Activated CD8-positive, alpha-beta memory T cell treated with anti-CD3 and anti-CD28 coated beads for 1 hour (primary cell): ENCODE measurements around the gene LRP6.
"Not testable (repeated sequence)": the region's sequence is repeated elsewhere in the genome, so short reads cannot be mapped to it uniquely, and the experiment has no call there.

Experiments
- DNase-seq, 2 donors: peaks; one replicate each; pipeline ENCODE4 v3.0.0-alpha.2; 2020; ENCODE audit warnings: low read depth in 1 of 2; ENCODE audit errors: extremely low read depth in 1 of 2

The LRP6 gene

GRCh38 chr12:12265571-12266388 is 1.1 kb downstream of the LRP6 start:
- DNase-seq: no peak

GRCh38 chr12:12265035-12265434 is 1.8 kb downstream of the LRP6 start:
- DNase-seq: no peak

GRCh38 chr12:12263909-12264308 is 2.9 kb downstream of the LRP6 start:
- DNase-seq: no peak

GRCh38 chr12:12256291-12256757 is 10.5 kb downstream of the LRP6 start:
- DNase-seq: not testable (repeated sequence)

GRCh38 chr12:12254553-12254952 is 12.3 kb downstream of the LRP6 start:
- DNase-seq: no peak

GRCh38 chr12:12249216-12250050 is 17.4 kb downstream of the LRP6 start:
- no peak for DNase-seq

- no peak for DNase-seq
These were observed 19.3 kb downstream of the LRP6 start for GRCh38 chr12:12247584-12247983.

GRCh38 chr12:12244341-12244740 is 22.5 kb downstream of the LRP6 start:
- DNase-seq: no peak

- DNase-seq: no peak
These were observed 26.0 kb downstream of the LRP6 start for GRCh38 chr12:12240662-12241340.

GRCh38 chr12:12239127-12239526 is 27.7 kb downstream of the LRP6 start:
- DNase-seq: no peak

GRCh38 chr12:12238605-12239004 is 28.2 kb downstream of the LRP6 start:
- no peak for DNase-seq

GRCh38 chr12:12236896-12237295 is 29.9 kb downstream of the LRP6 start:
- DNase-seq: no peak

- no peak for DNase-seq
These were observed 36.6 kb downstream of the LRP6 start for GRCh38 chr12:12230275-12230674.

GRCh38 chr12:12229556-12230092 is 37.2 kb downstream of the LRP6 start:
- no peak for DNase-seq

GRCh38 chr12:12228402-12228801 is 38.4 kb downstream of the LRP6 start:
- DNase-seq: no peak

- DNase-seq: no peak
These were observed 40.7 kb downstream of the LRP6 start for GRCh38 chr12:12226187-12226586.

- no peak for DNase-seq
These were observed 42.5 kb downstream of the LRP6 start for GRCh38 chr12:12224240-12224940.

- no peak for DNase-seq
These were observed 45.3 kb downstream of the LRP6 start for GRCh38 chr12:12221560-12221959.

- no peak for DNase-seq
These were observed 47.2 kb downstream of the LRP6 start for GRCh38 chr12:12219664-12220063.

GRCh38 chr12:12217018-12217359 is 49.9 kb downstream of the LRP6 start:
- no peak for DNase-seq
